Tibial nerve (tissue), 4 donors: Measurements from ENCODE around the gene MSH5. TPM values are rescaled to one million over a fixed set of nuclear protein-coding genes. Genes with fewer than 3 reads are reported as not detected.

Experiments used
- DNase-seq, 2 donors: peaks; one replicate each; pipeline ENCODE4 v3.0.0-alpha.2; 2019; ENCODE audit warnings: low spot score in 2 of 2
- H3K27ac ChIP-seq, 4 donors: fragments of 200-600 bp; sonication (generic) in 3 of 4; one replicate each; pipeline ENCODE4 v1.5.1; 2017 to 2019; ENCODE audit warnings: mild to moderate bottlenecking in 1 of 4
- H3K27me3 ChIP-seq, 2 donors: fragments of 200-600 bp; sonication (generic) in 1 of 2; one replicate each; pipeline versions ENCODE4 v1.5.1 to v1.6.0; 2017 to 2019
- H3K36me3 ChIP-seq, 3 donors: fragments of 200-600 bp; sonication (generic); one replicate each; pipeline ENCODE4 v1.5.1; 2018 to 2019
- H3K4me1 ChIP-seq, 4 donors: fragments of 200-600 bp; sonication (generic) in 3 of 4; one replicate each; pipeline ENCODE4 v1.5.1; 2017 to 2019
- H3K4me3 ChIP-seq, 4 donors: fragments of 200-600 bp; sonication (generic) in 3 of 4; one replicate each; pipeline ENCODE4 v1.5.1; 2017 to 2019; ENCODE audit warnings: mild to moderate bottlenecking in 1 of 4, moderate library complexity in 1 of 4
- H3K9me3 ChIP-seq, 4 donors: fragments of 200-600 bp; sonication (generic) in 3 of 4; one replicate each; pipeline ENCODE4 v1.5.1; 2017 to 2019
- EP300 ChIP-seq, 2 donors: sonication (generic); formaldehyde crosslinking; IDR thresholded peaks; one replicate each; pipeline ENCODE4 v1.6.1; 2017; ENCODE audit warnings: antibody characterized with exemption in 2 of 2, mild to moderate bottlenecking in 1 of 2
- POLR2A ChIP-seq, 2 donors: fragments of 450-650 bp; IDR thresholded peaks; one replicate each; pipeline ENCODE4 v1.6.1; 2017; ENCODE audit warnings: antibody characterized with exemption in 2 of 2, mild to moderate bottlenecking in 2 of 2, moderate library complexity in 2 of 2
- WGBS, 2 donors: methylation state at CpG; one replicate each; pipeline ENCODE4 v1.1.5; 2018; 5-methylcytosine and 5-hydroxymethylcytosine counted together
- total RNA-seq, 4 donors: library from RNA; depleted of rRNA; stranded (reverse); fragments of >200 nt; gene quantifications; one replicate each; pipeline ENCODE4 v1.1.0, GENCODE V29; 2016
- TF ChIP-seq, protein P1 (sequence below), 5 experiments: fragments of 200-600 bp in 3 of 5; fragments of 450-650 bp in 2 of 5; sonication (generic) in 3 of 5; IDR thresholded peaks; one replicate each; pipeline ENCODE4 v1.5.1; 2016 to 2019; ENCODE audit warnings: antibody characterized with exemption in 5 of 5, mild to moderate bottlenecking in 3 of 5, moderate library complexity in 2 of 5

MSH5 gene
- total RNA-seq, 4 donors from 2014 or later: 12.2 to 25.5 (median 18.4) TPM

GRCh38 chr6:31730631-31731086 is 9.1 kb upstream of the MSH5 start:
- no peaks in the 10 kb centered on the region for H3K9me3 ChIP-seq
- 85 to 87% methylated on average over 11 of the region's 11 CpGs for WGBS, 2 donors
- H3K4me3 ChIP-seq: peak overlapping the region in 2 of 4 donors; percentile 92 to 97
- peaks cover 0 to 70% (median 27%) of the 10 kb centered on the region in 4 donors for H3K4me1 ChIP-seq
- H3K27ac ChIP-seq: peak overlapping the region; percentile 92 to 100 (median 98)
- H3K36me3 ChIP-seq: peaks cover 0 to 59% (median 4%) of the 10 kb centered on the region in 3 donors
- no peak for TF ChIP-seq EP300 (IDR thresholded peaks at IDR 0.05)
- TF ChIP-seq POLR2A (IDR thresholded peaks at IDR 0.05): no peak
- TF ChIP-seq, protein P1, sequence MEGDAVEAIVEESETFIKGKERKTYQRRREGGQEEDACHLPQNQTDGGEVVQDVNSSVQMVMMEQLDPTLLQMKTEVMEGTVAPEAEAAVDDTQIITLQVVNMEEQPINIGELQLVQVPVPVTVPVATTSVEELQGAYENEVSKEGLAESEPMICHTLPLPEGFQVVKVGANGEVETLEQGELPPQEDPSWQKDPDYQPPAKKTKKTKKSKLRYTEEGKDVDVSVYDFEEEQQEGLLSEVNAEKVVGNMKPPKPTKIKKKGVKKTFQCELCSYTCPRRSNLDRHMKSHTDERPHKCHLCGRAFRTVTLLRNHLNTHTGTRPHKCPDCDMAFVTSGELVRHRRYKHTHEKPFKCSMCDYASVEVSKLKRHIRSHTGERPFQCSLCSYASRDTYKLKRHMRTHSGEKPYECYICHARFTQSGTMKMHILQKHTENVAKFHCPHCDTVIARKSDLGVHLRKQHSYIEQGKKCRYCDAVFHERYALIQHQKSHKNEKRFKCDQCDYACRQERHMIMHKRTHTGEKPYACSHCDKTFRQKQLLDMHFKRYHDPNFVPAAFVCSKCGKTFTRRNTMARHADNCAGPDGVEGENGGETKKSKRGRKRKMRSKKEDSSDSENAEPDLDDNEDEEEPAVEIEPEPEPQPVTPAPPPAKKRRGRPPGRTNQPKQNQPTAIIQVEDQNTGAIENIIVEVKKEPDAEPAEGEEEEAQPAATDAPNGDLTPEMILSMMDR (IDR thresholded peaks at IDR 0.05): no peak
- H3K27me3 ChIP-seq: no peaks in the 10 kb centered on the region
- DNase-seq: no peak

DNA sequence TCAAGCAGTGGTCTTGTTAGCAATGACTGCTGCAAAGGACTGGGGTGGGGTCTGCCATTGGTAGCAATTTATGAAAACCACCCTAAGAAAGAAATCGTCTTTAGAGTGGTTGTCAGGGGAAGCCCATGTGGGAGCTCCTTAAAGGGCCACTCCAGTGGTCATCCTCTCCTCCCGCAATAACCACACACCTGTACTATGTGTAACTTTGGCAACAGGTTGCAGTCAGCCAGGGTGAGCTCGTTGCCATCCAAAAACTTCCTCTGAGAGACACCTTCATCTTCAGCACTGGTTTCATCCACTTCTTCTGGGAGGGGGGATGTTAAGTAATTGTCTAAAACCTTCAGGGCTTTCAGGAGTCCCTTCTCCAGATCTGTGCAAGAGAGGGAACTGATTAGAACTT is 7.8 kb upstream of the MSH5 start:
- H3K4me3 ChIP-seq: no peak overlapping the region
- peaks cover 0 to 45% (median 4%) of the 10 kb centered on the region in 3 donors for H3K36me3 ChIP-seq
- no peaks in the 10 kb centered on the region for H3K27me3 ChIP-seq
- H3K4me1 ChIP-seq: peaks cover 0 to 66% (median 33%) of the 10 kb centered on the region in 4 donors
- no peak for TF ChIP-seq POLR2A (IDR thresholded peaks at IDR 0.05)
- TF ChIP-seq, protein P1 (IDR thresholded peaks at IDR 0.05): no peak
- TF ChIP-seq EP300 (IDR thresholded peaks at IDR 0.05): no peak
- WGBS, 2 donors: 73% methylated on average over 3 of the region's 3 CpGs
- no peak overlapping the region for H3K27ac ChIP-seq
- DNase-seq: no peak
- no peaks in the 10 kb centered on the region for H3K9me3 ChIP-seq

- H3K4me3 ChIP-seq: peak overlapping the region in 1 of 4 donors; percentile 64
- H3K27me3 ChIP-seq: no peaks in the 10 kb centered on the region
- no peak for DNase-seq
- 79 to 86% methylated on average over 4 of the region's 4 CpGs for WGBS, 2 donors
- H3K4me1 ChIP-seq: peaks cover 0 to 66% (median 35%) of the 10 kb centered on the region in 4 donors
- TF ChIP-seq, protein P1 (IDR thresholded peaks at IDR 0.05): no peak
- no peak for TF ChIP-seq EP300 (IDR thresholded peaks at IDR 0.05)
- no peak for TF ChIP-seq POLR2A (IDR thresholded peaks at IDR 0.05)
- no peaks in the 10 kb centered on the region for H3K9me3 ChIP-seq
- H3K36me3 ChIP-seq: peaks cover 0 to 35% (median 4%) of the 10 kb centered on the region in 3 donors
- peak overlapping the region in 3 of 4 donors; percentile 91 to 94 (median 93) for H3K27ac ChIP-seq
Measured at GRCh38 chr6:31733734-31734133, 6.1 kb upstream of the MSH5 start.

- 11 to 19% methylated on average over 2 of the region's 2 CpGs for WGBS, 2 donors
- no peak for DNase-seq
- H3K27me3 ChIP-seq: no peaks in the 10 kb centered on the region
- H3K9me3 ChIP-seq: no peaks in the 10 kb centered on the region
- peaks cover 0 to 35% (median 4%) of the 10 kb centered on the region in 3 donors for H3K36me3 ChIP-seq
- no peak for TF ChIP-seq POLR2A (IDR thresholded peaks at IDR 0.05)
- H3K27ac ChIP-seq: peak overlapping the region; percentile 89 to 94 (median 92)
- H3K4me1 ChIP-seq: peaks cover 0 to 68% (median 37%) of the 10 kb centered on the region in 4 donors
- H3K4me3 ChIP-seq: peak overlapping the region; percentile 64 to 76 (median 64)
Measured at GRCh38 chr6:31734247-31734820, 5.5 kb upstream of the MSH5 start.

DNA sequence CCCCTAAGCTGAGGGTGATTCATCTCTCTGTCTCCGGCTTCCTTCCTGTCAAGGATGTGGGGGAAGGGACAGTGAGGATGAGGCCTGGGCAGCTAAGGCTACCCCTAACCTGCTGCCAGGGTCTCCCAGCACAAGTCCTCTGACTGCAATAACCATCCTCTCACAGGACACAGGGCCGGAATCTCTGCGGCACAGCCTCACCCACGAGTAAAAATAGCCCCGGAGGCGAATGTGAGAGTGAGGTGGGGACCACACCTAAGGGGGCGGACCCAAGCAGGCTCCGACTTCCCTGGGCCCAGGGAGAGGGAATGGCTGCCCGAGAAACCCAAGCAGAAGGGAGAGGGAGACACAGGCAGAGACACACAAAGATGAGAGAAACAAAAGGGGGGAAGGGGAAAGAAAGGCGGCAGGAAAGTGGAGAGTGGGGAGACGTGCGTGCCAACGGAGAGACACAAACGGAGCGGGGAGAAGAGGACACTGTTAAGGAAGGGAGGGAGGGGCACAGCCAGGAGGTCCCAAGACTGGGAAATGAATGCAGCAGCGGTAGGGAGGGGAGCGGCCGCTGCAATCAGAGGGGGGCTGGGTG is 4.9 kb upstream of the MSH5 start:
- Histone ChIP-seq H3K4me1 (peaks cover 0 to 71% (median 38%) of the 10 kb centered on the region in 4 donors), H3K9me3 (no peaks in the 10 kb centered on the region), H3K36me3 (peaks cover 0 to 35% (median 4%) of the 10 kb centered on the region in 3 donors), H3K27me3 (no peaks in the 10 kb centered on the region), H3K4me3 (peak overlapping the region; percentile 64 to 76 (median 64)), H3K27ac (peak overlapping the region; percentile 89 to 94 (median 92))
- peak; percentile 2 to 48 for TF ChIP-seq POLR2A (IDR thresholded peaks at IDR 0.05)
- peak in 1 of 2 donors; percentile 58 for TF ChIP-seq EP300 (IDR thresholded peaks at IDR 0.05)
- TF ChIP-seq, protein P1 (IDR thresholded peaks at IDR 0.05): no peak
- peak in 1 of 2 donors; percentile 36 for DNase-seq
- 1 to 2% methylated on average over 18 of the region's 18 CpGs for WGBS, 2 donors
